ENCODE results near the gene C1orf53. TPM values are rescaled to one million over a fixed set of nuclear protein-coding genes. Genes with fewer than 3 reads are reported as not detected.

C1orf53 gene
- total RNA-seq, 1 experiment from 2014 or later = 1.4 TPM

- Histone ChIP-seq H2BK12ac (ENCODE audit: insufficient read length, low read depth, low read length) (no peak overlapping the region), H3K4me2 (ENCODE audit: insufficient read depth, insufficient read length, low read length) (peak overlapping the region; percentile 58), H3K27ac (ENCODE audit: insufficient read length, low read depth, low read length) (no peak overlapping the region), H3K4me1 (ENCODE audit: insufficient read depth, low read length) (no peaks in the 10 kb centered on the region), H3K23me2 (ENCODE audit: insufficient read length, low read depth, low read length, poor library complexity, severe bottlenecking) (peaks cover 22% of the 10 kb centered on the region), H3K9ac (ENCODE audit: extremely low read depth, insufficient read length, low read length) (no peak overlapping the region), H3K79me2 (ENCODE audit: insufficient read depth, low read length) (no peaks in the 10 kb centered on the region), H3K4ac (ENCODE audit: low read depth, low read length) (no peak overlapping the region), H2BK15ac (ENCODE audit: low read depth, low read length) (no peak overlapping the region), H4K20me1 (ENCODE audit: control insufficient read depth, insufficient read depth, insufficient read length) (no peaks in the 10 kb centered on the region), H4K91ac (ENCODE audit: insufficient read length, low read depth, low read length) (no peak overlapping the region), H3K27me3 (ENCODE audit: insufficient read depth, low read length) (peaks cover 53% of the 10 kb centered on the region), H3K18ac (ENCODE audit: insufficient read length, low read depth, low read length) (no peak overlapping the region), H2AK5ac (ENCODE audit: insufficient read length, low read length) (no peak overlapping the region), H2BK20ac (ENCODE audit: low read depth, low read length, poor library complexity, severe bottlenecking) (no peak overlapping the region), H2BK120ac (ENCODE audit: low read depth, low read length, poor library complexity, severe bottlenecking) (no peak overlapping the region), H2AFZ (ENCODE audit: low read length) (no peak overlapping the region), H3K79me1 (ENCODE audit: insufficient read depth, low read depth, low read length, poor library complexity, severe bottlenecking) (no peaks in the 10 kb centered on the region), H4K8ac (replicated peaks; ENCODE audit: insufficient read length, low read depth, low read length) (no peak overlapping the region), H3K14ac (ENCODE audit: insufficient read depth, low read length) (no peak overlapping the region), H3K23ac (ENCODE audit: insufficient read length, low read depth, low read length) (no peak overlapping the region), H3T11ph (ENCODE audit: low read length) (no peak overlapping the region), H4K5ac (ENCODE audit: insufficient read length, low read depth, low read length) (no peak overlapping the region), H3K9me3 (ENCODE audit: control insufficient read depth, low read depth, low read length) (no peaks in the 10 kb centered on the region), H3K56ac (ENCODE audit: insufficient read length, low read depth, low read length) (no peak overlapping the region), H2BK5ac (ENCODE audit: insufficient read length, low read length) (no peak overlapping the region)
- Mint-ChIP-seq H3K9me3 (peaks cover 0 to 2% of the 10 kb centered on the region in 2 experiments; a peak in 2 of 5 replicates), H3K4me1 (peaks cover 41 to 53% of the 10 kb centered on the region in 2 experiments), H3K27me3 (ENCODE audit: low read depth) (peaks cover 95% of the 10 kb centered on the region), H3K36me3 (ENCODE audit: insufficient read depth in 1 of 3, low read depth in 3 of 3) (no peaks in the 10 kb centered on the region; a peak in 1 of 7 replicates), H3K27ac (no peak overlapping the region), H3K4me3 (no peak overlapping the region; a peak in 1 of 5 replicates)
- WGBS (ENCODE audit: extremely low coverage, insufficient read length, low lambda C conversion rate) = no CpG with 5 or more reads among the region's 2 CpGs
- TF ChIP-seq CTCF (conservative IDR thresholded peaks at IDR 0.05) = no peak
- no peak for DNase-seq
Measured at GRCh38 chr1:197922070-197922390, 19.6 kb downstream of the C1orf53 start.
